Activated CD8-positive, alpha-beta T cell treated with anti-CD3 and anti-CD28 coated beads for 36 hours (primary cell): ENCODE data around the gene ALDH16A1. TPM values are rescaled to one million over a fixed set of nuclear protein-coding genes. Genes with fewer than 3 reads are reported as not detected.

Experiments used
- ATAC-seq: fragments of 200-7000 bp; cut with Tn5 transposase; one replicate; pipeline ENCODE4 v1.10.0; 2021; ENCODE audit warnings: mild to moderate bottlenecking, moderate library complexity
- CTCF ChIA-PET: fragments of 350-600 bp; sonication (Branson Sonifier 250); formaldehyde crosslinking; loops from one replicate; lab custom pipeline; 2021; ENCODE audit warnings: antibody characterized with exemption; lab: Charles Lee
- POLR2A ChIA-PET: fragments of 350-600 bp; sonication (Branson Sonifier 250); formaldehyde crosslinking; loops from one replicate; lab custom pipeline; 2021; ENCODE audit warnings: antibody characterized with exemption; lab: Charles Lee
- DNase-seq: peaks from one replicate; pipeline ENCODE4 v3.0.0-alpha.2; 2020
- H3K27ac Mint-ChIP-seq: one replicate; pipeline ENCODE4 v1.8.0; 2021; ENCODE audit warnings: mild to moderate bottlenecking, mixed read lengths
- H3K27me3 Mint-ChIP-seq: one replicate; pipeline ENCODE4 v1.8.0; 2021; ENCODE audit warnings: mixed read lengths
- H3K36me3 Mint-ChIP-seq: one replicate; pipeline ENCODE4 v1.8.0; 2021; ENCODE audit warnings: low read depth, mixed read lengths
- H3K4me1 Mint-ChIP-seq: one replicate; pipeline ENCODE4 v1.8.0; 2021; ENCODE audit warnings: low read depth, mixed read lengths
- H3K4me3 Mint-ChIP-seq: one replicate; pipeline ENCODE4 v1.8.0; 2021; ENCODE audit warnings: mild to moderate bottlenecking, moderate library complexity, mixed read lengths
- H3K9me3 Mint-ChIP-seq: one replicate; pipeline ENCODE4 v1.8.0; 2021; ENCODE audit warnings: mixed read lengths
- intact Hi-C: fragments of 100-400 bp; cut with micrococcal nuclease; formaldehyde crosslinking; loops from one replicate; pipeline ENCODE4 v1.10.0; 2022
- total RNA-seq, 2 experiments: library from RNA; stranded (reverse); gene quantifications; one replicate each; pipeline ENCODE4 v1.2.3, GENCODE V29; 2021
- TF ChIP-seq, protein P1 (sequence below): fragments of 200-600 bp; IDR thresholded peaks from one replicate; pipeline ENCODE4 v1.8.0; 2022; ENCODE audit warnings: antibody characterized with exemption, mild to moderate bottlenecking

Gene ALDH16A1
- total RNA-seq, 2 experiments from 2014 or later: 24.6 to 24.8 TPM

DNA sequence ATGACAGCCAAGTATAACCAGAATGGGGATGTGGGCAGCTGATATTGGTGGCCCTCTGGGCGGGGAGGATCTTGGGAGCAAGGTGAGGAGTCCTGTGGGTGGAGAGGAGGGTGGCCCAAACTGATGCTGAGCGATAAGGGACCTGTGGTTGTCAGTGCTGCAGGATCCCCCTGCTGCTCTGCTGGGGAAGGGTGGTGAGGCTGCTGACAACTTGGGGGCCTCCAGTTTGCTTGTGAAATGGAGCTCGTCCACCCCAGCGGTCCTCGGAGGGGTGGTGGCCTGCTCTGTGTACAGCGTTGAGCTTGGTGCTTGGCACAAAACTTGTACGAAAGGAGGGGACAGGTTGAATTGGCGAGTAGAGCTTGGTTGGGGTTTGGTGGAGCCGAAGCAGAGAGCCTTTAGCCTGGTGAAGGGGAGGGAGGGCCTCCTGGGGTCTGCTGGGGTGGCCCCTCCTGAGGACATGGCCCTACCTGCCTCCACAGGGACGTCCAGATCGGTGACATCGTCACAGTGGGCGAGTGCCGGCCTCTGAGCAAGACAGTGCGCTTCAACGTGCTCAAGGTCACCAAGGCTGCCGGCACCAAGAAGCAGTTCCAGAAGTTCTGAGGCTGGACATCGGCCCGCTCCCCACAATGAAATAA is 46.1 kb downstream of the ALDH16A1 start:
- DNase-seq (peak; percentile 49), ATAC-seq (no peak)
- H3K9me3 Mint-ChIP-seq: no peaks in the 10 kb centered on the region
- peak overlapping the region; percentile 97 for H3K27ac Mint-ChIP-seq
- no peaks in the 10 kb centered on the region for H3K27me3 Mint-ChIP-seq
- H3K4me3 Mint-ChIP-seq: peak overlapping the region; percentile 94
- ChIA-PET CTCF (interaction anchor here (0.9 to 1.4 kb wide), 6 partner anchors 11 to 182 kb away, joined by 3 to 7 read pairs (median 3); partner anchors contain the start of genes IRF3 and NOSIP), POLR2A (interaction anchor here (0.6 to 1.6 kb wide), 10 partner anchors 14 to 189 kb away, joined by 3 to 6 read pairs (median 4); no protein-coding TSS in a partner anchor)
- peaks cover 43% of the 10 kb centered on the region for H3K4me1 Mint-ChIP-seq
- TF ChIP-seq, protein P1, sequence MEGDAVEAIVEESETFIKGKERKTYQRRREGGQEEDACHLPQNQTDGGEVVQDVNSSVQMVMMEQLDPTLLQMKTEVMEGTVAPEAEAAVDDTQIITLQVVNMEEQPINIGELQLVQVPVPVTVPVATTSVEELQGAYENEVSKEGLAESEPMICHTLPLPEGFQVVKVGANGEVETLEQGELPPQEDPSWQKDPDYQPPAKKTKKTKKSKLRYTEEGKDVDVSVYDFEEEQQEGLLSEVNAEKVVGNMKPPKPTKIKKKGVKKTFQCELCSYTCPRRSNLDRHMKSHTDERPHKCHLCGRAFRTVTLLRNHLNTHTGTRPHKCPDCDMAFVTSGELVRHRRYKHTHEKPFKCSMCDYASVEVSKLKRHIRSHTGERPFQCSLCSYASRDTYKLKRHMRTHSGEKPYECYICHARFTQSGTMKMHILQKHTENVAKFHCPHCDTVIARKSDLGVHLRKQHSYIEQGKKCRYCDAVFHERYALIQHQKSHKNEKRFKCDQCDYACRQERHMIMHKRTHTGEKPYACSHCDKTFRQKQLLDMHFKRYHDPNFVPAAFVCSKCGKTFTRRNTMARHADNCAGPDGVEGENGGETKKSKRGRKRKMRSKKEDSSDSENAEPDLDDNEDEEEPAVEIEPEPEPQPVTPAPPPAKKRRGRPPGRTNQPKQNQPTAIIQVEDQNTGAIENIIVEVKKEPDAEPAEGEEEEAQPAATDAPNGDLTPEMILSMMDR: no peak
- H3K36me3 Mint-ChIP-seq: peaks cover 44% of the 10 kb centered on the region
- intact Hi-C loops: no loop called here

DNA sequence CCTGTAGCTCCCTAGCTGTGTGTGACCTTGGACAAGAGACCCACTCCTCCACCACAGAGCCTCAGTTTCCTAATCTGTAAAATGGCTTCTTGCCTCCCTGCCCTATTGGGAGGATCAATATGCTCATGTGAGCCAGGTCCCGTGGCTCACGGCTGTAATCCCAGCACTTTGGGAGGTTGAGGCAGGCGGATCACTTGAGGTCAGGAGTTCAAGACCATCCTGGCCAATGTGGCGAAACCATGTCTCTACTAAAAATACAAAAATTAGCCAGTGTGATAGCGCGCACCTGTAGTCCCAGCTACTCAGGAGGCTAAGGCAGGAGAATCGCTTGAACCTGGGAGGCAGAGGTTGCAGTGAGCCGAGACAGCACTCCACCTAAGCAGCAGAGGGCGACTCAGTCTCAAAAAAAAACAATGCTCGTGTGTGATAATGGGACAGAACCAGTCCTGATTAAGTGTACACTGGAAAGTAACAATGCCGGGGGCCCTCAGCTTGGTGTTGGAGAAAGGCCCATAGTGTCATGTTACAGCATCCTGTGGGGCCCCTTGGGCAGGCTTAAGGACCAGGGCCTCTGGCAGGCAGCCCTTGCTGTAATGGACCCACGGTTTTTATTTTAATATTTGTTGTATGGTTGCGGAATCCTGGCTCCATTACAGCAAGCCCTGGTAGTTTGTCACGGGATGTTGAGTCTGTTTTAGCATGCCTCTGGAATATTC is 50.0 kb downstream of the ALDH16A1 start:
- TF ChIP-seq, protein P1: peak; percentile 48
- H3K4me1 Mint-ChIP-seq: peaks cover 41% of the 10 kb centered on the region
- DNase-seq (peak; percentile 60), ATAC-seq (no peak)
- peaks cover 25% of the 10 kb centered on the region for H3K36me3 Mint-ChIP-seq
- no peak overlapping the region for H3K4me3 Mint-ChIP-seq
- no peaks in the 10 kb centered on the region for H3K27me3 Mint-ChIP-seq
- CTCF ChIA-PET: interaction anchor here (0.9 to 10.8 kb wide), 10 partner anchors 8 to 170 kb away, joined by 3 to 232 read pairs (median 4); partner anchors contain the start of gene RCN3
- H3K9me3 Mint-ChIP-seq: no peaks in the 10 kb centered on the region
- no peak overlapping the region for H3K27ac Mint-ChIP-seq
- intact Hi-C loops: loop anchor here (2.0 kb wide), 2 partner anchors 44 to 68 kb away; no protein-coding TSS in a partner anchor
- POLR2A ChIA-PET: interaction anchor here (0.5 to 1.3 kb wide), 3 partner anchors 32 to 62 kb away, joined by 3 to 5 read pairs (median 3); no protein-coding TSS in a partner anchor

DNA sequence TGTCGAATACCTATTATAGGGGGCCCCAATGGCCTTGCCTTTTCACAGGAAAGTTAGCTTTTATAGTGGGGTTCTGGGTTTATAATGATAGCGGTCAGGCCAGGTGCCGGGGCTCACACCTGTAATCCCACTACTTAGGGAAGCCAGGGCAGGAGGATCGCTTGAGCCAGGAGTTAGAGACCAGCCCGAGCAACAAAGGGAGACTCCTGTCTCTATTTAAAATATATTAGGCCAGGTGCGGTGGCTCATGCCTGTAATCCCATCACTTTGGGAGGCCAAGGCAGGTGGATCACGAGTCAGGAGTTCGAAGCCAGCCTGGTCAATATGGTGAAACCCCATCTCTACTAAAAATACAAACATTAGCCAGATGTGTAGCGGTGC is 50.5 kb downstream of the ALDH16A1 start:
- Mint-ChIP-seq H3K9me3 (no peaks in the 10 kb centered on the region), H3K27ac (no peak overlapping the region), H3K4me1 (peaks cover 38% of the 10 kb centered on the region), H3K4me3 (no peak overlapping the region), H3K27me3 (no peaks in the 10 kb centered on the region), H3K36me3 (peaks cover 20% of the 10 kb centered on the region)
- POLR2A ChIA-PET: interaction anchor here (0.9 to 1.3 kb wide), 2 partner anchors 37 to 62 kb away, joined by 3 to 5 read pairs; no protein-coding TSS in a partner anchor
- DNase-seq: no peak
- intact Hi-C loops: loop anchor here (2.0 kb wide), 2 partner anchors 43 to 67 kb away; no protein-coding TSS in a partner anchor
- TF ChIP-seq, protein P1: no peak
- CTCF ChIA-PET: interaction anchor here (0.9 to 10.8 kb wide), 10 partner anchors 8 to 169 kb away, joined by 3 to 232 read pairs (median 4); partner anchors contain the start of gene RCN3
- ATAC-seq: no peak

DNA sequence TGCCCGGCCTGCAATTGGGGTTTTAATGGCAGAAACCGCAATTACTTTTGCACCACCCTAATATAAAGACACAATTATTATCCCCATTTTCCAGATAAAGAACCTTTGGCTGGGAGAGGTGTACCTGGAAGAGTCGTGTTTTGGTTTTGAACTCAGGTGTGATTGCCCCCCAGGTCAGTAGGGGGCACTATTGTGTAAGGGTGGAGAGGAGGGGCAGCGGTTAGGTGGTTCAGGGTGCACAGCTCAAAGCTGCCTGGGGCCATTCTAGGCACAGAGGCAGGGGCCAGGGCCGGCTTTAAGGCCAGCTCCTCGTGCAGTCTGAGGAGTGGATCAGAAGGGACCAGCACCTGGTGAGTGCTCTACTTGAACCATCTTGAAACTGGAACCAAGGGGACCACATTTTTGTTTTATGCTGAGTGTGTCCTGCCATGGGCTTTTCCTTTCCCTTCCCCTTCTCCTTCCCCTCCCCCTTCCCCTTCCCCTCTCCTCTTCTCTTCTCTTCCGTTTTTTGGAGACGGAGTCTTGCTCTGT is 53.6 kb downstream of the ALDH16A1 start:
- Mint-ChIP-seq H3K36me3 (no peaks in the 10 kb centered on the region), H3K27me3 (no peaks in the 10 kb centered on the region), H3K27ac (no peak overlapping the region), H3K4me1 (peaks cover 18% of the 10 kb centered on the region), H3K4me3 (no peak overlapping the region), H3K9me3 (no peaks in the 10 kb centered on the region)
- TF ChIP-seq, protein P1: peak; percentile 96
- CTCF ChIA-PET: interaction anchor here (0.8 to 10.8 kb wide), 18 partner anchors 9 to 172 kb away, joined by 3 to 232 read pairs (median 4); partner anchors contain the start of genes NOSIP and RCN3
- intact Hi-C loops: no loop called here
- peak; percentile 93 for ATAC-seq
- POLR2A ChIA-PET: interaction anchor here (0.6 to 2.3 kb wide), 4 partner anchors 40 to 128 kb away, joined by 3 to 8 read pairs (median 4); no protein-coding TSS in a partner anchor
- peak; percentile 85 for DNase-seq
